IMR-90 (cell line): ENCODE data around the gene CCNT2. TPM values are rescaled to one million over a fixed set of nuclear protein-coding genes. Genes with fewer than 3 reads are reported as not detected.

Experiments
- ATAC-seq: fragments of 200-7000 bp; cut with Tn5 transposase; 2 replicates; pipeline ENCODE4 v1.9.1; 2020; ENCODE audit warnings: low read depth, mild to moderate bottlenecking, moderate library complexity
- BruUV-seq: library from RNA; stranded (reverse); fragments of 400-500 nt; replicated peaks from 2 replicates; lab custom pipeline; 2021; lab: Mats Ljungman, UMichigan
- CTCF ChIA-PET: fragments of 300-600 bp; formaldehyde crosslinking; extraction: SDS; loops from one replicate; lab custom pipeline; 2021; ENCODE audit warnings: antibody characterized with exemption; lab: Yijun Ruan, JAX
- POLR2A ChIA-PET: fragments of 300-600 bp; sonication (Branson Sonifier 250); formaldehyde crosslinking; loops from one replicate; lab custom pipeline; 2022; ENCODE audit warnings: antibody characterized with exemption; ENCODE audit not compliant: unreplicated experiment; lab: Charles Lee
- DNase-seq: peaks from one replicate; pipeline ENCODE4 v3.0.0; 2013
- H2AFZ ChIP-seq: replicated peaks from 2 replicates; pipeline ENCODE3; 2013; ENCODE audit warnings: low read length, mild to moderate bottlenecking; ENCODE audit not compliant: poor library complexity
- H2AK5ac ChIP-seq: 2 replicates; pipeline ENCODE4 v1.6.1; 2013; ENCODE audit warnings: low read depth, low read length, inconsistent platforms
- H2AK9ac ChIP-seq: replicated peaks from 2 replicates; pipeline ENCODE3; 2013; ENCODE audit warnings: mild to moderate bottlenecking, low read depth, low read length, moderate library complexity; ENCODE audit not compliant: poor library complexity
- H2BK120ac ChIP-seq: 2 replicates; pipeline ENCODE4 v1.6.1; 2013; ENCODE audit warnings: low read depth, low read length, inconsistent platforms
- H2BK15ac ChIP-seq: 3 replicates; pipeline ENCODE4 v1.6.1; 2013; ENCODE audit warnings: low read depth, low read length, inconsistent platforms
- H2BK20ac ChIP-seq: 2 replicates; pipeline ENCODE4 v1.6.1; 2013; ENCODE audit warnings: low read depth, mild to moderate bottlenecking, inconsistent platforms, low read length, moderate library complexity
- H2BK5ac ChIP-seq: 2 replicates; pipeline ENCODE4 v1.6.1; 2013; ENCODE audit warnings: mild to moderate bottlenecking, low read depth, low read length, inconsistent platforms; ENCODE audit not compliant: poor library complexity, severe bottlenecking
- H3K14ac ChIP-seq: replicated peaks from 2 replicates; pipeline ENCODE4 v1.6.1; 2013; ENCODE audit warnings: low read depth, low read length, inconsistent platforms
- H3K18ac ChIP-seq: 2 replicates; pipeline ENCODE4 v1.6.1; 2013; ENCODE audit warnings: low read depth, low read length, control low read depth
- H3K23ac ChIP-seq: 2 replicates; pipeline ENCODE4 v1.6.1; 2013; ENCODE audit warnings: low read depth, low read length, inconsistent platforms
- H3K27ac ChIP-seq: 2 replicates; pipeline ENCODE4 v1.5.1; 2013; ENCODE audit warnings: mild to moderate bottlenecking, control low read depth, low read length; ENCODE audit not compliant: insufficient read depth
- H3K27me3 ChIP-seq: 2 replicates; pipeline ENCODE4 v1.6.1; 2013; ENCODE audit warnings: low read length; ENCODE audit not compliant: control insufficient read depth, insufficient read depth
- H3K36me3 ChIP-seq: 2 replicates; pipeline ENCODE4 v1.6.1; 2013; ENCODE audit warnings: low read length, mixed read lengths; ENCODE audit not compliant: control insufficient read depth, insufficient read depth
- H3K4ac ChIP-seq: 2 replicates; pipeline ENCODE4 v1.6.1; 2013; ENCODE audit warnings: low read depth, low read length, inconsistent platforms
- H3K4me1 ChIP-seq: 2 replicates; pipeline ENCODE4 v1.6.1; 2013; ENCODE audit warnings: low read length, mixed read lengths; ENCODE audit not compliant: control insufficient read depth, insufficient read depth
- H3K4me2 ChIP-seq: 2 replicates; pipeline ENCODE4 v1.6.1; 2013; ENCODE audit warnings: low read depth, mild to moderate bottlenecking, control low read depth, low read length, moderate library complexity
- H3K4me3 ChIP-seq: 2 replicates; pipeline ENCODE4 v1.5.1; 2013; ENCODE audit warnings: low read depth, mild to moderate bottlenecking, control low read depth, low read length, moderate library complexity; ENCODE audit not compliant: insufficient read depth
- H3K56ac ChIP-seq: 2 replicates; pipeline ENCODE4 v1.6.1; 2013; ENCODE audit warnings: low read length, inconsistent platforms; ENCODE audit not compliant: insufficient read depth; ENCODE audit errors: extremely low read depth
- H3K79me1 ChIP-seq, 2 experiments: 2 replicates each; pipeline ENCODE4 v1.6.1; 2013; ENCODE audit warnings: low read length in 2 of 2, inconsistent platforms in 1 of 2, low read depth in 1 of 2
- H3K9ac ChIP-seq: 2 replicates; pipeline ENCODE4 v1.6.1; 2013; ENCODE audit warnings: low read depth, low read length, control low read depth
- H3K9me1 ChIP-seq: 2 replicates; pipeline ENCODE4 v1.6.1; 2013; ENCODE audit warnings: low read length, inconsistent platforms; ENCODE audit not compliant: insufficient read depth
- H3K9me3 ChIP-seq: 2 replicates; pipeline ENCODE4 v1.6.1; 2013; ENCODE audit warnings: low read length; ENCODE audit not compliant: control insufficient read depth, insufficient read depth
- H4K20me1 ChIP-seq: 2 replicates; pipeline ENCODE4 v1.6.1; 2013; ENCODE audit warnings: low read length, inconsistent platforms; ENCODE audit not compliant: insufficient read depth
- H4K5ac ChIP-seq: 2 replicates; pipeline ENCODE4 v1.6.1; 2013; ENCODE audit warnings: mild to moderate bottlenecking, low read depth, low read length, control low read depth
- H4K8ac ChIP-seq, 2 experiments: 2 replicates each; pipeline ENCODE4 v1.6.1; 2013; ENCODE audit warnings: low read depth in 2 of 2, low read length in 2 of 2, control low read depth in 1 of 2, inconsistent platforms in 1 of 2
- H4K91ac ChIP-seq: 2 replicates; pipeline ENCODE4 v1.6.1; 2013; ENCODE audit warnings: low read depth, low read length, inconsistent platforms; ENCODE audit not compliant: insufficient read depth
- RAD21 ChIP-seq: IDR thresholded peaks from 2 replicates; pipeline ENCODE4 v1.6.1; 2012; ENCODE audit warnings: low read length, improper control_type of control experiment
- WGBS, 2 experiments: methylation state at CpG; one replicate each; pipeline versions ENCODE4 v1.1.5 to v1.1.7; 2013; ENCODE audit warnings: missing lambda C conversion rate in 2 of 2; ENCODE audit not compliant: insufficient read length in 1 of 2; ENCODE audit errors: extremely low coverage in 2 of 2; 5-methylcytosine and 5-hydroxymethylcytosine counted together
- dilution Hi-C: fragments of 300-500 bp; cut with HindIII; formaldehyde crosslinking; loops from one replicate; pipeline ENCODE4 v1.14.3; 2018; ENCODE audit warnings: low sequenced_read_pairs; ENCODE audit not compliant: unreplicated experiment
- in situ Hi-C: fragments of 300-500 bp; cut with MboI; formaldehyde crosslinking; loops from 3 replicates; pipeline ENCODE4 v1.14.3; 2019; ENCODE audit warnings: low sequenced_read_pairs, inconsistent platforms, mixed read lengths
- intact Hi-C: fragments of 100-400 bp; cut with micrococcal nuclease; formaldehyde crosslinking; loops from 2 replicates; pipeline ENCODE4 v1.10.0; 2022
- polyA plus RNA-seq, 3 experiments: library from polyadenylated mRNA; depleted of rRNA; stranded (reverse); fragments of >200 nt; gene quantifications; 2 replicates each; pipeline ENCODE4 v1.2.3, GENCODE V29; 2012; ENCODE audit warnings: low replicate concordance in 1 of 3
- total RNA-seq: library from RNA; depleted of rRNA; stranded (reverse); fragments of >200 nt; gene quantifications from 2 replicates; pipeline ENCODE4 v1.2.3, GENCODE V29; 2012

CCNT2 gene
- total and polyA plus RNA-seq, 2 of the 4 experiments (the other 2 are of a cell fraction): 8.8 to 44.6 TPM

- WGBS, 2 experiments: no CpG with 5 or more reads among the region's 6 CpGs
- no peaks in the 10 kb centered on the region for H3K4me1 ChIP-seq
- H3K27ac ChIP-seq: no peak overlapping the region
- H3K9me1 ChIP-seq: 0 out of 2 replicates have a peak, but pooled peaks cover 3% of the 10 kb centered on the region
- no peak overlapping the region for H2BK20ac ChIP-seq
- no peak overlapping the region for H2BK120ac ChIP-seq
- H3K79me1 ChIP-seq: peaks cover 14 to 30% of the 10 kb centered on the region in 2 experiments; a peak in 3 of 4 replicates
- ATAC-seq (no peak), DNase-seq (no peak)
- ChIA-PET CTCF (no interaction called here), POLR2A (interaction anchor here (0.6 kb wide), 1 partner anchor 12 kb away, joined by 3 read pairs; no protein-coding TSS in a partner anchor)
- H2BK15ac ChIP-seq: no peak overlapping the region
- no peak overlapping the region for H4K8ac ChIP-seq
- H3K36me3 ChIP-seq: peaks cover 31% of the 10 kb centered on the region
- H3K56ac ChIP-seq: no peak overlapping the region
- no peaks in the 10 kb centered on the region for H3K27me3 ChIP-seq
- no TSS peak for BruUV-seq
- no peak overlapping the region for H3K9ac ChIP-seq
- no peak overlapping the region for H3K4ac ChIP-seq
- H3K14ac ChIP-seq: no peak overlapping the region
- H2AK9ac ChIP-seq: no peak overlapping the region
- intact Hi-C loops: no loop called here
- dilution Hi-C loops: no loop called here
- no peak overlapping the region for H4K91ac ChIP-seq
- no peaks in the 10 kb centered on the region for H3K9me3 ChIP-seq
- peaks cover 4% of the 10 kb centered on the region; the same call in 1 of the 2 replicates for H4K20me1 ChIP-seq
- H2AK5ac ChIP-seq: no peak overlapping the region
- H3K4me2 ChIP-seq: no peak overlapping the region
- H3K18ac ChIP-seq: no peak overlapping the region
- H2AFZ ChIP-seq: no peak overlapping the region
- no peak overlapping the region for H3K23ac ChIP-seq
- no peak overlapping the region for H2BK5ac ChIP-seq
- no peak for TF ChIP-seq RAD21
- H4K5ac ChIP-seq: no peak overlapping the region
- no peak overlapping the region for H3K4me3 ChIP-seq
- in situ Hi-C loops: no loop called here
Measured at GRCh38 chr2:134946073-134946472, 27.5 kb downstream of the CCNT2 start.
